Trophoblast cell (in vitro differentiated cells and primary cell): Measurements from ENCODE around the gene PLCB3.

Source experiments
- DNase-seq, 2 donors: peaks; one replicate each; pipeline ENCODE4 v3.0.0-alpha.2; 2016
- H2AFZ ChIP-seq: 2 replicates; pipeline ENCODE4 v1.6.1; 2013; ENCODE audit warnings: low read length, moderate library complexity, mild to moderate bottlenecking; ENCODE audit not compliant: insufficient read depth, poor library complexity
- H2AK5ac ChIP-seq: 2 replicates; pipeline ENCODE4 v1.6.1; 2013; ENCODE audit warnings: mild to moderate bottlenecking, low read length
- H2BK120ac ChIP-seq: 2 replicates; pipeline ENCODE4 v1.6.1; 2013; ENCODE audit warnings: low read length, mild to moderate bottlenecking, moderate library complexity; ENCODE audit not compliant: insufficient read depth, poor library complexity
- H2BK12ac ChIP-seq: 2 replicates; pipeline ENCODE4 v1.6.1; 2013; ENCODE audit warnings: mild to moderate bottlenecking, low read length, moderate library complexity
- H2BK5ac ChIP-seq: 2 replicates; pipeline ENCODE4 v1.6.1; 2013; ENCODE audit warnings: low read length, low read depth, moderate library complexity, mild to moderate bottlenecking; ENCODE audit not compliant: poor library complexity
- H3K14ac ChIP-seq: 2 replicates; pipeline ENCODE4 v1.6.1; 2013; ENCODE audit warnings: mild to moderate bottlenecking, low read length
- H3K18ac ChIP-seq: 2 replicates; pipeline ENCODE4 v1.6.1; 2013; ENCODE audit warnings: mild to moderate bottlenecking, low read length
- H3K23ac ChIP-seq: 2 replicates; pipeline ENCODE4 v1.6.1; 2013; ENCODE audit warnings: low read length
- H3K27ac ChIP-seq: 2 replicates; pipeline ENCODE4 v1.5.1; 2013; ENCODE audit warnings: low read depth, mild to moderate bottlenecking, inconsistent platforms, low read length, moderate library complexity
- H3K27me3 ChIP-seq: 2 replicates; pipeline ENCODE4 v1.6.1; 2013; ENCODE audit warnings: inconsistent platforms, mild to moderate bottlenecking, low read length, moderate library complexity; ENCODE audit not compliant: insufficient read depth
- H3K36me3 ChIP-seq, 2 experiments: 1 replicate in 1 of 2; 2 replicates in 1 of 2; pipeline ENCODE4 v1.6.1; 2013; ENCODE audit warnings: low read length in 2 of 2, mild to moderate bottlenecking in 2 of 2, moderate library complexity in 1 of 2; ENCODE audit not compliant: insufficient read depth in 2 of 2, control insufficient read depth in 1 of 2
- H3K4ac ChIP-seq: 2 replicates; pipeline ENCODE4 v1.6.1; 2013; ENCODE audit warnings: low read depth, mild to moderate bottlenecking, low read length, moderate library complexity
- H3K4me1 ChIP-seq, 2 experiments: 1 replicate in 1 of 2; 2 replicates in 1 of 2; pipeline ENCODE4 v1.6.1; 2013; ENCODE audit warnings: low read length in 2 of 2, mild to moderate bottlenecking in 2 of 2, moderate library complexity in 1 of 2; ENCODE audit not compliant: insufficient read depth in 2 of 2, control insufficient read depth in 1 of 2
- H3K4me2 ChIP-seq: 2 replicates; pipeline ENCODE4 v1.6.1; 2013; ENCODE audit warnings: inconsistent platforms, mild to moderate bottlenecking, low read length, moderate library complexity
- H3K4me3 ChIP-seq: 2 replicates; pipeline ENCODE4 v1.5.1; 2013; ENCODE audit warnings: mild to moderate bottlenecking, low read depth, low read length, inconsistent platforms
- H3K79me1 ChIP-seq: one replicate; pipeline ENCODE4 v1.6.1; 2013; ENCODE audit warnings: low read length
- H3K79me2 ChIP-seq: 2 replicates; pipeline ENCODE4 v1.6.1; 2013; ENCODE audit warnings: low read length, mild to moderate bottlenecking; ENCODE audit not compliant: control insufficient read depth, insufficient read depth, poor library complexity
- H3K9ac ChIP-seq: 2 replicates; pipeline ENCODE4 v1.6.1; 2013; ENCODE audit warnings: mild to moderate bottlenecking, low read length
- H3K9me3 ChIP-seq: 2 replicates; pipeline ENCODE4 v1.6.1; 2013; ENCODE audit warnings: low read depth, mild to moderate bottlenecking, control low read depth, inconsistent platforms, low read length; ENCODE audit not compliant: insufficient read depth
- H4K12ac ChIP-seq: 2 replicates; pipeline ENCODE4 v1.6.1; 2013; ENCODE audit warnings: low read depth, mild to moderate bottlenecking, low read length, moderate library complexity
- H4K8ac ChIP-seq: 2 replicates; pipeline ENCODE4 v1.6.1; 2013; ENCODE audit warnings: low read depth, mild to moderate bottlenecking, low read length, moderate library complexity
- H4K91ac ChIP-seq: one replicate; pipeline ENCODE4 v1.6.1; 2013; ENCODE audit warnings: low read depth, mild to moderate bottlenecking, low read length, moderate library complexity
- WGBS: extraction: QIAGEN DNeasy Blood & Tissue Kit; methylation state at CpG from one replicate; pipeline ENCODE4 v1.1.7; 2013; ENCODE audit warnings: missing lambda C conversion rate; ENCODE audit not compliant: insufficient read length, insufficient coverage; ENCODE audit errors: extremely low coverage; 5-methylcytosine and 5-hydroxymethylcytosine counted together

The PLCB3 gene

GRCh38 chr11:64304316-64305072 lies 53.2 kb downstream of the PLCB3 start:
- Histone ChIP-seq H2AFZ (peak overlapping the region; percentile 81), H3K4ac (peak overlapping the region; percentile 19), H2BK5ac (peak overlapping the region; percentile 3), H3K14ac (peak overlapping the region; percentile 4), H3K27ac (peak overlapping the region; percentile 73), H3K4me3 (peak overlapping the region; percentile 72), H3K36me3 (peaks cover 2 to 6% of the 10 kb centered on the region in 2 experiments), H3K79me1 (peaks cover 15% of the 10 kb centered on the region), H4K91ac (peak overlapping the region; percentile 67), H3K23ac (no peak overlapping the region), H3K9me3 (peaks cover 2% of the 10 kb centered on the region), H3K79me2 (peaks cover 10% of the 10 kb centered on the region), H2BK120ac (peak overlapping the region; percentile 1), H3K18ac (peak overlapping the region; percentile 3), H3K4me2 (peak overlapping the region; percentile 90), H4K8ac (peak overlapping the region; percentile 77), H2BK12ac (peak overlapping the region; percentile 2), H3K27me3 (peaks cover 11% of the 10 kb centered on the region), H4K12ac (peak overlapping the region; percentile 36), H3K9ac (peak overlapping the region; percentile 59), H3K4me1 (peaks cover 19 to 24% of the 10 kb centered on the region in 2 experiments), H2AK5ac (no peak overlapping the region)
- DNase-seq: peak; percentile 96 to 99
- no CpG with 5 or more reads among the region's 46 CpGs for WGBS

- peaks cover 13 to 17% of the 10 kb centered on the region in 2 experiments for H3K4me1 ChIP-seq
- peaks cover 2 to 6% of the 10 kb centered on the region in 2 experiments for H3K36me3 ChIP-seq
- H3K27me3 ChIP-seq: peaks cover 4% of the 10 kb centered on the region
- peak; percentile 99 to 100 for DNase-seq
- peak within 1 kb of the TSS; percentile 87 for H4K91ac ChIP-seq
- peak within 1 kb of the TSS; percentile 87 for H3K27ac ChIP-seq
- peak within 1 kb of the TSS; percentile 84 for H3K9ac ChIP-seq
- peak within 1 kb of the TSS; percentile 97 for H2BK5ac ChIP-seq
- peak within 1 kb of the TSS; percentile 95 for H3K4ac ChIP-seq
- H3K79me2 ChIP-seq: peaks cover 10% of the 10 kb centered on the region
- H2BK12ac ChIP-seq: peak within 1 kb of the TSS; percentile 40
- no CpG with 5 or more reads among the region's 81 CpGs for WGBS
- H2AFZ ChIP-seq: peak within 1 kb of the TSS; percentile 85
- peak within 1 kb of the TSS; percentile 90 for H3K4me2 ChIP-seq
- H3K9me3 ChIP-seq: peaks cover 2% of the 10 kb centered on the region
- H4K8ac ChIP-seq: peak within 1 kb of the TSS; percentile 88
- H4K12ac ChIP-seq: peak within 1 kb of the TSS; percentile 78
- peak within 1 kb of the TSS; percentile 92 for H2AK5ac ChIP-seq
- no peak within 1 kb of the TSS for H3K23ac ChIP-seq
- peak within 1 kb of the TSS; percentile 72 for H3K4me3 ChIP-seq
- peak within 1 kb of the TSS; percentile 97 for H3K18ac ChIP-seq
- peaks cover 15% of the 10 kb centered on the region for H3K79me1 ChIP-seq
- peak within 1 kb of the TSS; percentile 73 for H2BK120ac ChIP-seq
- H3K14ac ChIP-seq: peak within 1 kb of the TSS; percentile 98
Observed at GRCh38 chr11:64305075-64305690, 53.9 kb downstream of the PLCB3 start, which contains the start of gene ESRRA. Gene ESRRA, plus strand, starts transcription at chr11:64305524. Its CDS starts 1,656 bp downstream, at chr11:64307180.

DNA sequence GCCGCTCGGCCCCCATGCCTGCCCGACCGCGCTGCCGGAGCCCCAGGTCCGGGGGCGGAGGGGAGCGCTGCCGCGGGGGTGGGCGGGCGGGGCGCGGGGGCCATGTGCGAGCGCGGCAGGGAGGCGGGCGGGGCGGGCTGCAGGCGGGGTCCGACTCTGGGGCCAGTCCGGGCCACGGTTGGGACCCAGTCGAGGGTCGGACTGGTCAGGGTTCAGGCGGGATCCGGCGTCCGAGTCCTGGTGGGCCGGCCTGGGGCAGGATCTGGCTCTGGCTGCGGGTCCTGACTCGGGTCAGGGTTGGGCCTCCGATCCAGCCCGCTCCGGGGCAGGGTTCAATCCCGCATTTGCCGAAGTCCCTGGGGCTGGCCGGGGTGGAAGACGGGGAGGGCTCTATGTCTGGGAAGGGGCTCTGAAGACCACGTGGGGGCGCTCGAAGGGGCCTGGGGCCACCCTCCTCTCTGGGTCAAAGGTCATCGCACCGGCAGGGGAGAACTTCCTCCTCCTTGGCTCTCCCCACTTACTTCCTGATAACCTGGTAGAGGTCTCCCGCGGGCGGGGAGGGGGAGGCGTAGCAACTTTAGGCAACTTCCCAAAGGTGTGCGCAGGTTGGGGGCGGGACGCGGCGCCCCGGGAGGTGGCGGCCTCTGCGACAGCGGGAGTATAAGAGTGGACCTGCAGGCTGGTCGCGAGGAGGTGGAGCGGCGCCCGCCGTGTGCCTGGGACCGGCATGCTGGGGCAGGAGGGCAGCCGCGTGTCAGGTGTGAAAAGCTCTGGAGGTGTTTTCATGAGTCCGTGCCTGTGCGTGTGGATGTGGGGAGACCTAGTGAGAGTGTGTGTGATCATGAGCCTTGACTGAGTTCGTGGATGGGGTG lies 54.6 kb downstream of the PLCB3 start:
- Histone ChIP-seq H3K27me3 (no peaks in the 10 kb centered on the region), H2BK120ac (peak overlapping the region; percentile 73), H3K4me2 (peak overlapping the region; percentile 73), H2AFZ (peak overlapping the region; percentile 85), H2BK5ac (peak overlapping the region; percentile 97), H3K79me1 (peaks cover 15% of the 10 kb centered on the region), H3K4me1 (peaks cover 12 to 16% of the 10 kb centered on the region in 2 experiments), H3K9me3 (peaks cover 2% of the 10 kb centered on the region), H2AK5ac (peak overlapping the region; percentile 92), H3K36me3 (peaks cover 2 to 8% of the 10 kb centered on the region in 2 experiments), H3K4ac (peak overlapping the region; percentile 95), H4K91ac (peak overlapping the region; percentile 87), H3K27ac (peak overlapping the region; percentile 87), H3K79me2 (peaks cover 10% of the 10 kb centered on the region), H3K23ac (no peak overlapping the region), H3K14ac (peak overlapping the region; percentile 98), H2BK12ac (peak overlapping the region; percentile 40), H4K8ac (peak overlapping the region; percentile 88), H3K4me3 (peak overlapping the region; percentile 72), H3K18ac (peak overlapping the region; percentile 97), H3K9ac (peak overlapping the region; percentile 84), H4K12ac (peak overlapping the region; percentile 78)
- WGBS: no CpG with 5 or more reads among the region's 71 CpGs
- DNase-seq: peak; percentile 77 to 79

DNA sequence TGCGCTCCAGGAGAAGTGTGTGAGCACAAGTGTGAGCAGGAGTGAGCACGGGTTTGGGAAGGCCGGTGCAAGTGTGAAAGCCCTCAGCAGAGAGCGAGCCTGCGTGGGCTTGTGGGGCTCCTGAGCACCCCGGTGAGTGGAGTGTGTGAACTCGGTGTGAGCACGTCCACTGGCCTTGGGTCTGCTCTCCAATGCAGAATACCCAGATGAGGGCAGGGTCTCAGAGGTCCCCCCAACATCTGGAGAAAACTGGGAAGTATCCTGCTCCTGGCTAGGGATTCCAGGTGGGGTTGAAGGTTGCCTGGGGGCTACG lies 55.2 kb downstream of the PLCB3 start:
- peak overlapping the region; percentile 85 for H4K8ac ChIP-seq
- no peak overlapping the region for H2BK120ac ChIP-seq
- peak overlapping the region; percentile 80 for H3K9ac ChIP-seq
- peaks cover 2 to 8% of the 10 kb centered on the region in 2 experiments for H3K36me3 ChIP-seq
- no peak overlapping the region for H2BK5ac ChIP-seq
- H3K79me2 ChIP-seq: peaks cover 10% of the 10 kb centered on the region
- H3K4me2 ChIP-seq: peak overlapping the region; percentile 73
- H3K14ac ChIP-seq: peak overlapping the region; percentile 82
- peak overlapping the region; percentile 19 for H2AFZ ChIP-seq
- H3K4me3 ChIP-seq: peak overlapping the region; percentile 72
- H3K27me3 ChIP-seq: no peaks in the 10 kb centered on the region
- H3K27ac ChIP-seq: peak overlapping the region; percentile 42
- peak overlapping the region; percentile 3 for H2BK12ac ChIP-seq
- H3K4me1 ChIP-seq: peaks cover 15 to 18% of the 10 kb centered on the region in 2 experiments
- H3K23ac ChIP-seq: no peak overlapping the region
- no CpG with 5 or more reads among the region's 9 CpGs for WGBS
- no peak for DNase-seq
- peak overlapping the region; percentile 6 for H2AK5ac ChIP-seq
- H4K91ac ChIP-seq: peak overlapping the region; percentile 45
- peak overlapping the region; percentile 66 for H4K12ac ChIP-seq
- H3K18ac ChIP-seq: peak overlapping the region; percentile 70
- H3K4ac ChIP-seq: peak overlapping the region; percentile 81
- peaks cover 15% of the 10 kb centered on the region for H3K79me1 ChIP-seq
- peaks cover 2% of the 10 kb centered on the region for H3K9me3 ChIP-seq
